ENCODE measurements around the gene GDPD4.
A peak's percentile ranks its signal among the peaks of the same experiment; 100 is the strongest.

The GDPD4 gene

GRCh38 chr11:77175869-77176539 is 125.5 kb downstream of the GDPD4 start:
- peak; percentile 45 for DNase-seq (ENCODE audit: low read depth, low spot score)

DNA sequence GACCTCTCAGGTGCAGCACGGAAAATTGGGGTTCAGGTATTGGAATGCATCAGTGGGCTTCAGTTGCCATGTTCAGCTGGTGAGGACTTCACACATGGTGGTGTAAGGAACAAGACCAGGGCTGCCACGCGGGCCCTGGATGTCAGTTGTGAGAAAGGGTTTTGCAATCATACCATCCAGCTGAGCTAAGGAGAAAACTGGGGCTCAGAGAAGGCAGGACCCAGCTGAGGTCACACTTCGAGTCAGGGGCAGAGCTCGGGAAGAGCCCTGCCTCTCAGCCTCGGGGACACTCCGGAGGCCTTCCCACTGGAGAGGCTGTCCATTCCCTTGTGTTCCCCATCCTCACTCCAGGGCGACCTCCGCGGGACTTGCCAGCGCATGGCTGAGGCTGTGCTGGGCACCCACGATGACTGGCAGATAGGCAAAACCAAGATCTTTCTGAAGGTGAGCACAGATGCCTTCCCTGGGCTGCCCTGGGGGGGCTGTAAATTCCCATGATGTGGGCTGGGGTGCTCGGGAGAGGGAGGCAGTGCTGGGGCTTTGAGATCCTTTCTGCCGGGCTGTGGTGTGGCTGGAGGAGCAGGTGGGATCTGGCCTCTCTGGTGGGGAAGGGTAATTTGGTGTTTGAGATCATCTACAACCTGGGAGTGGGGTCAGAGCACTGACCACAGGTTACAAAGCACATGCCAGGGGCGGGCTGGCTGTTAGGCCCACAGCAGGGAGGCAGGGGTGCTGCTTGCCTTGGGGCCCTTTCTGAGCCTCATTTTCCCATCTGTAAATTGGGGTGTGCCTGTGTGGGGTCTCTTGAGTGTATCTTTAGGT is 126.3 kb downstream of the GDPD4 start:
- DNase-seq (ENCODE audit: low read depth, low spot score) = no peak

DNA sequence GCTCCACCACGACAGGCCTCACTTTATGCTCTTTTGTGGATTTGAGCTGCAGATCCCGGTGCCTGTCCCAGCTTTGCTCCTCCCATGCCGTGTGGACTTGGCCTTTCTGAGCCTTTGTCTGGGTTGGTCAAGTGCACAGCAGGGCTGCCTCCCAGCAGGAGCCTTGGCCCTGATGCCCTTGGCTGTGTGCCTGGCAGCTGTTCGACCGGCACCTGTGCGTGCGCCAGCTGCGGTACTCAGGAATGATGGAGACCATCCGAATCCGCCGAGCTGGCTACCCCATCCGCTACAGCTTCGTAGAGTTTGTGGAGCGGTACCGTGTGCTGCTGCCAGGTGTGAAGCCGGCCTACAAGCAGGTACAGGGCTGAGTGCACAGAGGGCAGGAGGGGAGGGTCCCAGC is 126.9 kb downstream of the GDPD4 start:
- DNase-seq (ENCODE audit: low read depth, low spot score) = no peak

- DNase-seq (ENCODE audit: low read depth, low spot score) = no peak
Observed at GRCh38 chr11:77173494-77173893, 128.0 kb downstream of the GDPD4 start.

DNA sequence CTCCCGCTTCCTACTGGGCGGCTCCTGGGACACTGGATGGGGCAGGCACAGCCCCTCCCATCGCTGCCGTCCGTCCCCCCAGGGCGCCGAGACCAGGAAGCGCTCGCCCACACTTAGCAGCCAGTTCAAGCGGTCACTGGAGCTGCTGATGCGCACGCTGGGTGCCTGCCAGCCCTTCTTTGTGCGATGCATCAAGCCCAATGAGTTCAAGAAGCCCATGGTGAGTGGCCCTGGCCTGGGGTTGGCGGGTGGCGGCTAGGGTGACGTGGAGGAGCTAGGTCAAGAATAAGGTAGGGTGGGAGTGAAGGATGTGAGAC is 128.9 kb downstream of the GDPD4 start:
- DNase-seq (ENCODE audit: low read depth, low spot score) = no peak

- peak; percentile 50 for DNase-seq (ENCODE audit: low read depth, low spot score)
Observed at GRCh38 chr11:77171885-77172665, 129.4 kb downstream of the GDPD4 start.

GRCh38 chr11:77171254-77171653 is 130.2 kb downstream of the GDPD4 start:
- no peak for DNase-seq (ENCODE audit: low read depth, low spot score)

DNA sequence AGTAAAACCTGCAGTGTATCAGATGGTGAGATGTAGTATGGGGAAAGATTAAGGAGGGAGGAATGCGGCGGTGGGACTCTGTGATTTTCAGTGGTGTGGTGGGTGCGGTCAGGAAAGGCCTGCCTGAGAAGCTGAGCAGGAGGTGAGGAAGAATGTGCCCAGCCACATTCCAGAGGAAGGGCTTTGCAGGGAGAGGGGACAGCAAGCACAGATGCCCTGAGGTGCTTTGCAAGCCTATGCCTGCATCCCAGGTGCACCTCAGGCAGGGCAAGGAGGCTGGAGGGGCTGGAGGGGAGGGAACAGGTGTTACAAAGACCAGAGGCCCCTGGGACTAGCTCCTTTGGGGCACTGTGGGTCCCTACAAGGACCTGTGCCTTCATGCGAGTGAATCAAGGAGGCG is 131.4 kb downstream of the GDPD4 start:
- DNase-seq (ENCODE audit: low read depth, low spot score) = peak; percentile 73

- DNase-seq (ENCODE audit: low read depth, low spot score) = no peak
Observed at GRCh38 chr11:77167791-77168190, 133.7 kb downstream of the GDPD4 start.

DNA sequence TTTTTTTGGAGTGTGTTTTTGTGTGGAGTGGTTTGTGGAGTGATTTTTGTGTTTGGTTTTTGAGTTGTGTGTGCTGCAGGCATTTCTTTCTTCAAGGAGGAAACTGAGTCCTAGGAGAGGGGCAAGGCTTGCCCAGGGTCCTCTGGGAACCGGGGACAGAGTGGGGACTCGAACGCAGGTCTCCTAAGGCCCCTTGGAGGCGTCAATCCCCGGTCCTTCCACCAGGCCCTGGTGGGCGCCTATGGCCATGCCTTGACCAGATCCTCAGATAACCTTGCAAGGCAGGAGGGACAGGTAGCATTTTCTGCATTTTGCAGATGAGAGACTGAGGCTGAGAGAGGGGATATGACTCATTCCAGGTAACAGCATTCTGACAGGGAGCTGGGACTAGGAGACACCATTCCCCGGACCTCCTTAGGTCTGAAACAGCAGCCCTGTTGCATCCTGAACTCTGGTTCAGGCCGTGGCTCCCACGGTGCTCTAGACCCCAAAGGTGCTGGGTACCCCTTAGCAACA is 134.3 kb downstream of the GDPD4 start:
- no peak for DNase-seq (ENCODE audit: low read depth, low spot score)
